GM13977 (cell line): ENCODE measurements around the gene RNU6-1.

Experiments used
- DNase-seq: peaks from one replicate; pipeline ENCODE4 v3.0.0; 2012; ENCODE audit warnings: low spot score
- CTCF ChIP-seq: IDR thresholded peaks from 2 replicates; pipeline ENCODE4 v1.5.1; 2012; ENCODE audit warnings: mild to moderate bottlenecking, control low read depth; ENCODE audit not compliant: insufficient read depth; ENCODE audit errors: extremely low read depth, missing control alignments
- in situ Hi-C: fragments of 300-500 bp; cut with MboI; formaldehyde crosslinking; loops from one replicate; pipeline ENCODE4 v1.12.0; 2022; ENCODE audit warnings: low sequenced_read_pairs, low pct_unique_long_range_greater_than_20kb, mixed read lengths, inconsistent platforms; ENCODE audit not compliant: unreplicated experiment

RNU6-1 gene

GRCh38 chr15:67819636-67820035, 20.2 kb downstream of the RNU6-1 start:
- DNase-seq = no peak
- TF ChIP-seq CTCF = no peak
- in situ Hi-C loops = no loop called here

GRCh38 chr15:67818464-67818863, 21.4 kb downstream of the RNU6-1 start:
- in situ Hi-C loops = no loop called here
- DNase-seq = no peak
- no peak for TF ChIP-seq CTCF

- no peak for DNase-seq
- TF ChIP-seq CTCF = no peak
- in situ Hi-C loops = no loop called here
Observed at GRCh38 chr15:67816668-67817067, 23.2 kb downstream of the RNU6-1 start.

- no peak for TF ChIP-seq CTCF
- no peak for DNase-seq
- in situ Hi-C loops = no loop called here
Observed at GRCh38 chr15:67815036-67815592, 24.7 kb downstream of the RNU6-1 start.

- no peak for DNase-seq
- no peak for TF ChIP-seq CTCF
- in situ Hi-C loops = no loop called here
Observed at GRCh38 chr15:67813104-67813634, 26.7 kb downstream of the RNU6-1 start.

GRCh38 chr15:67812241-67812644, 27.6 kb downstream of the RNU6-1 start:
- in situ Hi-C loops = no loop called here
- DNase-seq = no peak
- no peak for TF ChIP-seq CTCF
